ENCODE measurements around the gene INPP1. TPM values are rescaled to one million over a fixed set of nuclear protein-coding genes. Genes with fewer than 3 reads are reported as not detected.

The INPP1 gene
- polyA plus RNA-seq, 1 donor (not counting 4 experiments of a cell fraction or from before 2014, with no cell fraction given), result 6.3 TPM

- no peaks in the 10 kb centered on the region for H3K9me3 ChIP-seq (ENCODE audit: control insufficient read depth, low read depth, low read length)
- TF ChIP-seq EZH2 (IDR thresholded peaks at IDR 0.05; ENCODE audit: low read length) (no peak), CTCF (optimal IDR thresholded peaks at IDR 0.05 in 1 of 3, IDR thresholded peaks at IDR 0.05 in 1 of 3, conservative IDR thresholded peaks at IDR 0.05 in 1 of 3; ENCODE audit: extremely low read depth in 1 of 3, insufficient read depth in 2 of 3, low read length in 3 of 3) (no peak)
- no peak overlapping the region for H2AFZ ChIP-seq (ENCODE audit: control insufficient read depth, low read length)
- peaks cover 0 to 2% of the 10 kb centered on the region in 2 experiments for H3K36me3 ChIP-seq (ENCODE audit: control insufficient read depth in 2 of 2, extremely low read depth in 1 of 2, insufficient read depth in 2 of 2, low read length in 2 of 2)
- no peaks in the 10 kb centered on the region for H3K9me1 ChIP-seq (ENCODE audit: control insufficient read depth, extremely low read depth, insufficient read depth, low read length)
- no peak overlapping the region for H3K4me2 ChIP-seq (ENCODE audit: control insufficient read depth, extremely low read depth, insufficient read depth, low read depth, low read length)
- H3K79me2 ChIP-seq (ENCODE audit: control insufficient read depth, insufficient read depth, low read length), result no peaks in the 10 kb centered on the region
- H3K27ac ChIP-seq (ENCODE audit: control insufficient read depth, insufficient read depth, low read length), result no peak overlapping the region
- H3K4me1 ChIP-seq (ENCODE audit: control insufficient read depth, extremely low read depth, insufficient read depth, low read length), result no peaks in the 10 kb centered on the region
- no peaks in the 10 kb centered on the region for H3K27me3 ChIP-seq (ENCODE audit: control insufficient read depth, extremely low read depth, insufficient read depth, low read length)
- DNase-seq (ENCODE audit: low read depth, low spot score) (no peak), FAIRE-seq (no peak)
- dilution Hi-C loops (cut with MboI; ENCODE audit: extremely low pct_ligation_motif_present, low sequenced_read_pairs), result no loop called here
- no peaks in the 10 kb centered on the region for H4K20me1 ChIP-seq (ENCODE audit: control insufficient read depth, extremely low read depth, insufficient read depth, low read length)
- no peak overlapping the region for H3K9ac ChIP-seq (ENCODE audit: control insufficient read depth, extremely low read depth, insufficient read depth, low read length)
- no peak overlapping the region for H3K4me3 ChIP-seq (ENCODE audit: control insufficient read depth in 2 of 3, extremely low read depth in 1 of 3, insufficient read depth in 2 of 3, low read depth in 1 of 3, low read length in 3 of 3)
Measured at GRCh38 chr2:190301032-190301431, 42.4 kb upstream of the INPP1 start.

- Histone ChIP-seq H3K9me1 (ENCODE audit: control insufficient read depth, extremely low read depth, insufficient read depth, low read length) (no peaks in the 10 kb centered on the region), H4K20me1 (ENCODE audit: control insufficient read depth, extremely low read depth, insufficient read depth, low read length) (no peaks in the 10 kb centered on the region), H3K27ac (ENCODE audit: control insufficient read depth, insufficient read depth, low read length) (no peak overlapping the region), H3K4me3 (ENCODE audit: control insufficient read depth in 2 of 3, extremely low read depth in 1 of 3, insufficient read depth in 2 of 3, low read depth in 1 of 3, low read length in 3 of 3) (no peak overlapping the region), H3K36me3 (ENCODE audit: control insufficient read depth in 2 of 2, extremely low read depth in 1 of 2, insufficient read depth in 2 of 2, low read length in 2 of 2) (peaks cover 0 to 2% of the 10 kb centered on the region in 2 experiments), H3K9me3 (ENCODE audit: control insufficient read depth, low read depth, low read length) (no peaks in the 10 kb centered on the region), H3K79me2 (ENCODE audit: control insufficient read depth, insufficient read depth, low read length) (no peaks in the 10 kb centered on the region), H2AFZ (ENCODE audit: control insufficient read depth, low read length) (no peak overlapping the region), H3K9ac (ENCODE audit: control insufficient read depth, extremely low read depth, insufficient read depth, low read length) (no peak overlapping the region), H3K4me2 (ENCODE audit: control insufficient read depth, extremely low read depth, insufficient read depth, low read depth, low read length) (no peak overlapping the region), H3K4me1 (ENCODE audit: control insufficient read depth, extremely low read depth, insufficient read depth, low read length) (no peaks in the 10 kb centered on the region), H3K27me3 (ENCODE audit: control insufficient read depth, extremely low read depth, insufficient read depth, low read length) (no peaks in the 10 kb centered on the region)
- TF ChIP-seq EZH2 (IDR thresholded peaks at IDR 0.05; ENCODE audit: low read length) (no peak), CTCF (optimal IDR thresholded peaks at IDR 0.05 in 1 of 3, IDR thresholded peaks at IDR 0.05 in 1 of 3, conservative IDR thresholded peaks at IDR 0.05 in 1 of 3; ENCODE audit: extremely low read depth in 1 of 3, insufficient read depth in 2 of 3, low read length in 3 of 3) (no peak)
- DNase-seq (ENCODE audit: low read depth, low spot score) (no peak), FAIRE-seq (no peak)
- dilution Hi-C loops (cut with MboI; ENCODE audit: extremely low pct_ligation_motif_present, low sequenced_read_pairs), result no loop called here
Measured at GRCh38 chr2:190302052-190302451, 41.3 kb upstream of the INPP1 start.
